A172 (cell line): ENCODE data around the gene PTPRH. TPM values are rescaled to one million over a fixed set of nuclear protein-coding genes. Genes with fewer than 3 reads are reported as not detected.

Source experiments
- DNase-seq: peaks from one replicate; pipeline ENCODE4 v3.0.0-alpha.2; 2015; ENCODE audit warnings: low spot score
- total RNA-seq: library from RNA; depleted of rRNA; stranded (reverse); fragments of >200 nt; shearing (Covaris generic); gene quantifications from 2 replicates; pipeline ENCODE4 v1.2.3, GENCODE V29; 2014

The PTPRH gene
- total RNA-seq, 1 experiment from 2014 or later: 18.4 TPM

DNA sequence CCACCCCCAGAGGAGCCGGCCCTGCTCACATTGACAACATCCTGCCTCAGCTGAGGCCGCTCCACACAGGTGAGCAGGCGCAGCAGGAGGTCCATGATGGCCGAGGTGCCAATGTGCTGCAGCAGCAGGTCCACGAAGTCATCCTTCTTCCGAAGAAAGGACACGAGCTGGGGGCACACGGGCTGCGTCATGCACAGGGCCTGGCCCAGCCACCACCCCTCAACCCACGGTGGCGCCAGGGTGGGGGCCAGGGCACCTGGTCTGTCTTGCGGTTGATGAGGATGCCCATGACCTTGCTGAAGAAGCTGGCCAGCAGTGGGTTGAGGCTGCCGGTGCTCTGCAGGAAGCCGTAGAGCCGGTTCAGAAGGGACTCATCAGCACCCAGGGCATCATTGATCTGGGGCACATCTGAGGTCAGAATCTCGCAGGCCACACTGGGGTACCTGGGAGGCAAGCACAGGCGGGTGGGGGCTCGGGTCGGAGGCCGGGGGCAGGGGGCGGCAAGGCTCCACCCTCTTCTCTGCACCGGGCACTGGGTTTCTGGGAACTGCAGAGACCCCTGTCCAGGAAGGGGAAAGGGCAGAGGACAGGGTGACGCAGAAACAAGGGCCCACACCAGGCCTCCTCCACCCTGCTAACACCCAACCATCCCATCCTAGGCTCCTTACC is 36.1 kb upstream of the PTPRH start:
- DNase-seq: no peak

DNA sequence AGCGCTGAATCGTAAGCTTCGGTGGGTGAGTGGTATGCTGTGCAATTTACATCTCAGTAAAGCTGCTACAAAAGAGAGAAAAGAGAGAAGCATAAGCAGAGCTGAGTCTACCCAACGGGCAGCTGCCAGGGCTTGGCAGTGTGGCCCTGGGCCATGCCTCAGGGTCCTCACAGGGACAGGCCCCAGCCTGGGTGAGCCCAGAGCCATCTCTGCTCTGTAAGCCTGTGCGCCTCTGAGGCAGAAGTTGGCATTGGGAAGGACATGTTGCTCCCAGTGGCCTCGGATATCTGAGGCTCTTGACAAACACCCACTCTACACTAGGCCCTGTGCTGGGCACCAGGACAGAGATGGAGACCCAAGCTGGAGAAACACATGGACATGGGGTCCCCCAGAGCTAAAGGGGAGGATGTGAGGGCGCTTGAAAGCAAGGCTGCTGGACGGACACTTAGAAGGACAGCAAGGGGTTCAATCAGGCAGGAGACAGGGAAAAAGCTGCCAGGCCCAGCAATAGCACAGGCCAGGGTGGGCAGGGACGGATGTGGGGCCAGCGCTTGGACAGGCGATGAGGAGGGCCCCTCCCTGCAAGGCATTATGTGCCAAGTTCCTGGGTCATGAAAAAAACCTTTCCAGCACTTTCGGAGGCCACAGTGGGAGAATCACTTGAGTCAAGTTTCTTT is 34.8 kb upstream of the PTPRH start:
- DNase-seq: no peak

- DNase-seq: no peak
Measured at GRCh38 chr19:55242517-55242916, 33.2 kb upstream of the PTPRH start.

DNA sequence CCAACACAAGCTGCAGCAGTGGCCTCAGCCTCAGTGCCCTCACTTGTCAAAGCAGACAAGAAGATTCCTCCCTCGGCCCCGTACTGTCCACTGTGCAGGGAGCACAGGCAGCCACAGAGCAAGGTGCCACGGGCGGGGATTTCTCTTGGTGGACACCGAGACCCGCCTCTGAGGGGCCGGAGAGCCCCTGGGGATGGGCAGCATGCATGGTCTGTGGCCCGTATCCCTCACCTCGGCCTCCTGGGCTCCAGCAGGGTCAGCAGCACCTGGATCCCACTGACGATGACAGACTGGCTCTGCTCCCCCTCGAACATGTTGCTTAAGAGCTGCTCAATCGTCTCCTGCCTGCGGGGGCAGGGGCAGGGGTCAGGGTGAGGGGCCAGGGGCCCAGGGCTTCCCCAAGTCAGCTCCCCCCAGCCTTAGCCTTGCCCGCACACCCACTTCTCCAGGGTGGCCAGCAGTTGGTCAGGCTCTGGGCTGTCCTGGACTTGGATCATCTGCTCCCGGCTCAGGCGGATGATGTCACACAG is 32.7 kb upstream of the PTPRH start:
- DNase-seq: no peak

GRCh38 chr19:55241143-55241934 is 32.0 kb upstream of the PTPRH start:
- no peak for DNase-seq

DNA sequence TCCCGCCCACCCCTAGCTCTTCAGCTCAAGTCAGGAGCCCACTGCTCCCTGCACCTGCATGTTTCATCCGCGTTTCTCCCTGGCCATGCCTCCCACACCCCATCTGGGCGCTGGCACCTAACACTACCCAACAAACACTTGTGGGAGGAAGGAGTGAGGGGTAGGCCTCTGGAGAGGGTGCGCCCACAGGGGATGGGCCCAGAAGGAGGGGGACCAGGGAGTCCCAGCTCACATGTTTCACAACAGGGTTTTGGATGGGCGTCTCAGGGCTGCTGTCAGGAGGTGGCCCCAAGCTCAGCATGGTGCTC is 31.4 kb upstream of the PTPRH start:
- no peak for DNase-seq

- no peak for DNase-seq
Measured at GRCh38 chr19:55239004-55239403, 29.7 kb upstream of the PTPRH start.

- DNase-seq: no peak
Measured at GRCh38 chr19:55238030-55238429, 28.7 kb upstream of the PTPRH start.

GRCh38 chr19:55232986-55233385 is 23.7 kb upstream of the PTPRH start:
- no peak for DNase-seq

DNA sequence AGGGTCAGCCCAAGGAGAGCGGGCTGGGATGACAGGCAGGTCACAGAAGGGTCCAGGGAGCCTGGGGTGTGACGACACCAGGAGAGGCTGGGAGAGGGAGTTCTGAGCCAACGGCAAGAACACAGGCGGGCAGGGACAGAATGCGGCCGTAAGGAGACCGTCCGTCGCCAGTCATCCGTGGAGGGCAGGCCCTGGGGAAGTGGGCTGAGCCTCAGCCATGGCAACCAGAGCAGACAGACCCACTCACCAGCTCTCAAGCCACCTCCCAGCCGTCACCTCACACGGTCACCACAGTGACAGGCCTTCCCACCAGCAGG is 22.9 kb upstream of the PTPRH start:
- no peak for DNase-seq

DNA sequence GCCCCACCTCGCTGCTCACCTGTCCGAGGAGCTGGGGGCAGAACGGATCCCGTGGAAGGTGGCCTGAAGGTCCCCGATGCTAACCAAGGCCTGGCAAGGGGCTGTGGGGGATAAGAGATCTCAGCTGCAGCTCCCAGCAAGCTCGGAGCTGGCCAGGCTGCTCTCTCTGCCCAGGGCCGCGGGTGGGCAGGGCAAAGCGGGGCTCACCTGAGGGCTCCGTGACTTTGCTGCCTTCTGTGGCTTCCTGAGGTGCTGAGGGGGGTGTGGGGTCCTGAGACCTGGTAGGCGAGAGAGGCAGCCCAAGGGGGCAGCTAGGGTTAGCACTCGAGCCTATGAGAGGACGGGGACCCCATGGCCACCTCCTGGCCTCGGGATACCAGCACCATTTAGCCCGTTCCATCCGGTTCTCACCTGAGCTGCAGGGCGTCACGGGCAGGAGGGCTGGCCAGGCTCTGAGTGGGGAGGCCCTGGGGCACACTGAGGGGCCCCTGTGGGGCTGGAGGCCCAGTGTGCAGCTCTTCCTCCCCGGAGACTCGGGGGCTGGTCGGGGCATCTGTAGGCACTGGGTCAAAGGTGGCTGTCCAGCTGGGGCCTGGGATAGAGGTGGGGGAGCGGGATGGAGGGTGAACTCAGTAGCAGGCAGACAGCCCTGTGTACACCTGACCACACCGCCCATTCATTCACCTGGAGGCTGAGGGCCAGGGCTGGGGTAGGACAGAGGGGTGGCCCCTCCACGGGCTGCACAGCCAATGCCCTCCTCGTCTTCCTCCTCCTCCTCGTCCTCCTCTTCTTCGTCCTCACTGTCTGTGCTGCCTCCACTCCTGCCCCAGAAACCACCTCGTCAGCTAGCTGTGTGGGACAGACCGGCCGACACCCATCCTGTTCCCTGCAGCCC is 22.3 kb upstream of the PTPRH start:
- DNase-seq: no peak

DNA sequence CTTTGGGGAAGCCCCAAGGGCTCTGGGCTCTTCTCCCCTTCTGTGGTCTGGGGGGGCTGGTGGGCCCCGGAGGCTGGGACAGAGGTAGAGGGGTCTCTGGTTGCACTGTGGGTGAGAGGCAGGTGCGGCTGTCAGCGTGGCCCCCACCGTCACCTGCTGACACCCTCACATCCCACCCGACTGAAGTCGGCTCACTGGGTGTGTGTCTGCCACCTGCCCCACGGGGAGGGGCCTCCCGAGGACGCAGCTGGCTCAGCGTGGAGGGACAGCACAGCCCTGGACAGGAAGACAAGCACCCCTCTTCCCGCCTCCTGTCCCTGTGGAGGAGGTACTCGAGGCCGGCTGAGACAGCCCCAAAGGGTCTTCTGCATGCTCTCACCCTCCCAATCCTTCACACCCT is 21.5 kb upstream of the PTPRH start:
- DNase-seq: no peak

DNA sequence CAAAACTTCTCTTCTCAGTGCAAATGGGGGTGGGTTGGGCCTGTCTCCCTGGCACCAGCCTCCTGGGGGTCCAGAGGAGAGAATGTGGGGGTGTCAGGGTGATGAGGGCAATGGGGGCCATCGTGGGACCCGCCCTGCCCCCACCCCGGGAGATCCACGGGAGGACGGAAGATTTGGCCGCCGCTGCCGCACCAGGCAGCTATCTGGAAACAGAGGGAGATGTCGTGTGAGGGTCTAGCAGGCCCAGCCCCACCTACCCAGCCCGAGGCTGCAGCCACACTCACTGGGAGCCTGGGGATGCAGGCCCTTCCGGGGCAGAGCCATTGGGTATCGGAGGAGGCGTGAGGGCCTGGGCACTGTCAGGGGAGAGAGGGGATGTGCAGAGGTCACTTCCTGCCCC is 21.0 kb upstream of the PTPRH start:
- DNase-seq: no peak

DNA sequence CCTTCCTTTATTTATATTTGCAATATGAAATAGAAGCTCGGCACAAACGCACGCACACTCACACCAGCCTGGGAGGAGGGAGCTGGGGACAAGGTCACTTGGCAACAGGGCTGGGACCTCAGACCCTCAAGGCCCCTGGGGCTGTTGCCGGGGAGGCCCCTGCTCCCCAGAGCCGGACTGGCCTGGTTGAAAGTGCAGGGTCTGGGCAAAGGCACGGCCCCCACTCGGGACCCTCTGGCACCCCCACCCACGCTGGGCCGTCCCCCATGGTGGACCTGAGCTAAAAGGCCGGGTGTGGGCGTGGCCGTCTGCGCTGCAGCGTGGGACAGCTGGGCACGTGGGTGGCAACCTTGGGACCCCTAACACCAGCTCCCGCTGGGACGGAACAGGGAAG is 20.5 kb upstream of the PTPRH start:
- no peak for DNase-seq

DNA sequence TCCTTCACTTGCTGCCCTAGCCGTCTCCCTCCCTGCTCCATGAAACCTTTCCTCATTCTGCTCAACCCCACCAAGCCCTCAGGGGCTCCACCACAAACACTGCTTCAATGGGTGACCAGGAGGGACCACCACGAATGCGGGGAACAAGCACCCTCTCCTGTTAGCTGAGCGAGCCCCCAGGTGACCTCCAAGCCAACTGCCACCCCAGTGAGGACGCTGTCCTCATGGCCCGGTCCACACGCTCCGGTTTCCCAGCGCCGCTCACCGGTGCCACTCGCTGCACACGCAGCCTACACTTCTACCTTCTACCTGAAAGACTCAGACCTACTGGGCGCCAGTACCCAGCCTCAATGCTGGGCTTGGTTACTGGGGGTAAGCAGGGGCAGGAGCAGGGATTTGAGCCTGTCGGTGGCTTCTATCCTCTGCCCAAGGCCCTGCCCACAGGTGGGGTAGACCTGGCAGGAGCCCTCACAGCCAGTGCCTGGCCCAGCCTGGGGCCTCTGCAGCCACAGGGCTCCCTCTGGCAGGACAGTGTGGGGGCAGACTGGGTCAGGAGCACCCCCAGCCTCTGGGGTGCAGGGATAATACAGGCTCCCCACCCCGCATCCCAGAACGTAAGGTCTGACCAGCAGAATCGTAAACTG is 20.0 kb upstream of the PTPRH start:
- no peak for DNase-seq

DNA sequence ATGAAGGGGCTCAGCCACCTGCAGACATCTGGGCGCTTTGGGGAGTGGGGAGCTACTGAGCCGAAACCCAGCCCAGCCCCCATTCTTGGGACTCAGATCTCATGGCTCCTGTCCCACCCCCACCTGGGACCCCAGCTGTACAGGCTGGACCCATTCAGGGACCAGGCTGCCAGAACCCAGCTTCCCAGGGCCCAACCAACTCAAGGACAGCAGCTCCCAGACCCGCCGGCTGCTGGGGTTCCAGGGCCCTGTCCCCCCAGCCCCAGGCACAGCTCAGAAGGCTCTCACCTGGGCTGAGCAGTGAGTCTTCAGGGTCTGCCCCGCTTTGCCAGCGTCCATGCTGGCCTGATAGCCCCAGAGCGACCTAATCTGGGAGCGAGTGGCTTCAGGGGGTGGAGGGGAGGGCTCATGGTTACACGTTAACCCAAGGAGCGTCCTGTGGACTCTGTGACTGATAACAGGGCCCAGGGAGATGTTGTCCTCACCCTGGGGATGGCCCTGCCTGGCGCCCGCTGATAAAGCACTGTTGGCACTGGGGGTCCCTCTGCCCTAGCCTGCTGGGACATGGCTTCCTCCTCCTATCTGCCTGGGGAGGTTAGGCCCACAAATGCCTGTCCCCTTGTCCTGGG is 19.2 kb upstream of the PTPRH start, which contains the start of gene TMEM86B:
Gene TMEM86B (minus strand): TSS at position 361 of the 629 bp plus-strand sequence. CDS start 22 bp downstream, at position 339.
- no peak for DNase-seq

GRCh38 chr19:55228015-55228391 is 18.7 kb upstream of the PTPRH start:
- no peak for DNase-seq

DNA sequence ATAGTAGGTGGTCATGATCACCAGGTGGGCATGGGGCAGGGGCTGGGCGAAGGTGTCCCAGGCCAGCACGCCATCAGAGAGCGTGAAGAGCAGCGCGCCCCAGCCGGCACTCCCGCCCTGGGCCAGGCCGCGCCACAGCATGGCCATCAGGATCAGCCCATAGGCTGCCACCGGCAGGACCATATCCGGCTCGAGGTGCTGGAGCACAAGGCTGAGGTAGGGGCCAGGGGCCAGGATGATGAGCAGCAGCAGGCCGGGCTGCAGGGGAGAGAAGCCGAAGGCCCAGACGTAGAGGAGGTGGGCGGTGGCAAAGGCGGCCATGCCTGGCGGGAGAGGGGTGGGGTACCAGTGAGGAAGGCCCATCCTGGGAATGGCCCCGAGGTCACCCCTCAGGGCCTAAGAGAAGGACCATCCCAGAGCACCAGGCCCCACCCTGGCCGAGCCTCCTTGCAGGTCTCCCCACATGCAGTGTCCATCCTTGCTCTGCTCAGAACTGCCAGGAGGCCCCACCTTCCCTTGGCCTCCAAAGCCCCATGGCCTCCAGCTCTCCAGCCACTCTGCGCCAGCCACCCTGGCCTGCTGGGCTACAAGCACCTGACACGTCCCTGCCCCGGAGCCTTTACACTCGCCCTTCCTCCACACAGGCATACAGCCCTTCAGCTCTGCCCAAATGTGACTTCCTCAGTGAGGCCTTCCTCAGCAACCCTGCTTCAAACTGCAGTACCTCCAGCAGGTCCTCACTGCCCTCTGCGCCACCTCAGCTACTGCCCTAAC is 18.1 kb upstream of the PTPRH start:
- DNase-seq: no peak

DNA sequence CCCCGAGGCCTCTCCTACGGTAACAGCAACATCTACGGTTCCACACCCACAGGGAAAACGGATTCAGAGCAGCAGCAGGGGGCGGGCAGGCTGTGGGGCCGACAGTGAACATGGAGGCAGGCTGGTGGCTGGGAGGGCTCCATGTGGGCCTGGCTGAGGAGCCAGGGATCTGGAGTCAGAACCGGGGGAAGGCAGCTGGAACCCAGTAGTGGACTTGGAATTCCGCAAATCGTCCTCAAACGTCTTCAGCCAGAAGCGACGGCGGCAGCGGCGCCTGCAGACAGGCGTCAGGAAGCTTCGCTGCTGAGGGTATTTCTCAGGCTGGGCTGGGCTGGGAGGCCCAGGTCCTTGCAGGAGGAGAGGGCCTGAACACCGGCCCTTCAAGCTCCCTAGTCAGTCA is 17.5 kb upstream of the PTPRH start:
- DNase-seq: no peak

DNA sequence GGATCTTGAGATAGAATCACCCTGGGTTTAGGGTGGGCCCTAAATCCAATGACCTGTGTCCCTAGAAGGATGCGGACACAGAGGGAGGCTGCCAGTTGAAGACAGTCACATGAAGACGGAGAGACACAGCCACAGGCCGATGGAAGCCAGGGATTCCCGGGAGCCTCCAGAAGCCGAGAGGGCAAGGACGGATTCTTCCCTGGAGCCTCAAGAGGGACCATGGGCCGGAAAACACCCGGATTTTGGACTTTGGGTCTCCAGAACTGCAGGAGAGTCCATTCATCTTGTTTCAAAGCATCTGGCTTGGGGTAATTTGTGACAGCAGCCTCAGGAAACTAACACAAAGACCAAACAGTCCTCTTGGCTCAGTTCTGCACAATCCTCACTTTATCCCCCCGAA is 17.0 kb upstream of the PTPRH start:
- DNase-seq: no peak
